ENCODE data around the gene COX6B1.
A peak's percentile ranks its signal among the peaks of the same experiment; 100 is the strongest.
"Not testable (repeated sequence)": the region's sequence is repeated elsewhere in the genome, so short reads cannot be mapped to it uniquely, and the experiment has no call there.

Gene COX6B1

GRCh38 chr19:35670686-35671085 is 22.6 kb downstream of the COX6B1 start:
- Histone ChIP-seq H2BK120ac (ENCODE audit: low read depth, low read length) (no peak overlapping the region), H3K18ac (ENCODE audit: low read length) (no peak overlapping the region)

GRCh38 chr19:35671818-35672217 is 23.7 kb downstream of the COX6B1 start:
- DNase-seq, result peak; percentile 31
- H3K27me3 ChIP-seq (ENCODE audit: insufficient read depth, low read length, poor library complexity), result no peaks in the 10 kb centered on the region
- H3K9ac ChIP-seq (ENCODE audit: low read length), result no peak overlapping the region
- H4K5ac ChIP-seq (ENCODE audit: low read length), result no peak overlapping the region
- H2BK15ac ChIP-seq (replicated peaks; ENCODE audit: low read depth), result no peak overlapping the region
- H3K4me3 ChIP-seq (ENCODE audit: low read length), result no peak overlapping the region
- no peak overlapping the region for H3K27ac ChIP-seq (ENCODE audit: low read depth, low read length)
- WGBS (ENCODE audit: extremely low coverage, insufficient coverage, low lambda C conversion rate), result no CpG with 5 or more reads among the region's 3 CpGs
- no peaks in the 10 kb centered on the region for H3K36me3 ChIP-seq (ENCODE audit: control insufficient read depth, insufficient read depth, low read length)
- no peaks in the 10 kb centered on the region for H3K79me1 ChIP-seq (ENCODE audit: low read length)
- no peak overlapping the region for H2BK5ac ChIP-seq (ENCODE audit: low read length)
- H2BK120ac ChIP-seq (ENCODE audit: low read depth, low read length), result no peak overlapping the region
- H3K4me2 ChIP-seq (ENCODE audit: low read length), result no peak overlapping the region
- H3K4me1 ChIP-seq (ENCODE audit: control insufficient read depth, low read depth, low read length), result no peaks in the 10 kb centered on the region
- no peak overlapping the region for H2AK5ac ChIP-seq (ENCODE audit: low read length)
- H3K79me2 ChIP-seq (ENCODE audit: control insufficient read depth, insufficient read depth, low read length), result no peaks in the 10 kb centered on the region
- H3K56ac ChIP-seq (ENCODE audit: low read length), result no peak overlapping the region
- H3K18ac ChIP-seq (ENCODE audit: low read length), result no peak overlapping the region
- H3K23ac ChIP-seq (ENCODE audit: low read length), result no peak overlapping the region
- H4K8ac ChIP-seq (ENCODE audit: low read depth, low read length), result no peak overlapping the region
- H3K4ac ChIP-seq (ENCODE audit: low read depth, low read length), result no peak overlapping the region

More at GRCh38 chr19:35670686-35671085, 22.6 kb downstream of the COX6B1 start:
- Histone ChIP-seq H3K79me1 (ENCODE audit: low read length) (no peaks in the 10 kb centered on the region), H3K79me2 (ENCODE audit: control insufficient read depth, insufficient read depth, low read length) (no peaks in the 10 kb centered on the region), H4K8ac (ENCODE audit: low read depth, low read length) (no peak overlapping the region), H2BK5ac (ENCODE audit: low read length) (no peak overlapping the region), H2BK15ac (replicated peaks; ENCODE audit: low read depth) (no peak overlapping the region), H3K4me3 (ENCODE audit: low read length) (no peak overlapping the region), H3K9ac (ENCODE audit: low read length) (no peak overlapping the region), H3K27me3 (ENCODE audit: insufficient read depth, low read length, poor library complexity) (no peaks in the 10 kb centered on the region), H4K5ac (ENCODE audit: low read length) (no peak overlapping the region), H3K27ac (ENCODE audit: low read depth, low read length) (no peak overlapping the region), H3K4me2 (ENCODE audit: low read length) (no peak overlapping the region), H3K4me1 (ENCODE audit: control insufficient read depth, low read depth, low read length) (no peaks in the 10 kb centered on the region), H2AK5ac (ENCODE audit: low read length) (no peak overlapping the region), H3K36me3 (ENCODE audit: control insufficient read depth, insufficient read depth, low read length) (no peaks in the 10 kb centered on the region), H3K23ac (ENCODE audit: low read length) (no peak overlapping the region), H3K56ac (ENCODE audit: low read length) (no peak overlapping the region), H3K4ac (ENCODE audit: low read depth, low read length) (no peak overlapping the region)
- WGBS (ENCODE audit: extremely low coverage, insufficient coverage, low lambda C conversion rate), result no CpG with 5 or more reads among the region's 1 CpG
- DNase-seq, result no peak

DNA sequence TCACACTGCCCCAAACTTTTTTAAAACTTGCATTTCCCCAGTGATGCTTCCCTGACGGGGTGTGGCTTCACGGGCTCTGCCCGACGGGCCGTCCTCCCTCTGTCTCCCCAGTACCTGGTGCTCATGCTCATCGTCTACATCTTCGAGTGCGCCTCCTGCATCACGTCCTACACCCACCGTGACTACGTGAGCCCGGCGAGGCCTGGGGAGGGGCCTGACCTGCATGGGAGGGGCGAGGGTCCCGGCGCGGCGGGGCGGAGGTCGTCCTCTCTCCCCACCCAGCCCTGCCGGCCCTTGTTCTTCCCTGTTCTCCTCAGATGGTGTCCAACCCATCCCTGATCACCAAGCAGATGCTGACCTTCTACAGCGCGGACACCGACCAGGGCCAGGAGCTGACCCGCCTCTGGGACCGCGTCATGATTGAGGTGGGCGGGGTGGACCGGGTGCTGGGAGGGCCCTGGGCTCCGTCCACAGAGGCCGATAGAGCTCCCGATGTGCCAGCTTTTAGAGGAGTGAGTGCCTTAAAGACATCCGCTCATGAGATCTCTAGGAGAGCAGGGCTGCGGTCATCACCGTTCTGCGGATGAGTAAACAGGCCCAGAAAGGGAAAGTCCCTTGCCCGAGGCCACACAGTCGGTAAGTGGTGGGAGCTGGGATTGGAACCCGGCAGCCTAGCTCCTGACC is 25.1 kb downstream of the COX6B1 start:
- Histone ChIP-seq H3K18ac (ENCODE audit: low read length) (no peak overlapping the region), H2BK15ac (replicated peaks; ENCODE audit: low read depth) (no peak overlapping the region), H3K9ac (ENCODE audit: low read length) (peak overlapping the region; percentile 57), H3K27ac (ENCODE audit: low read depth, low read length) (no peak overlapping the region), H3K56ac (ENCODE audit: low read length) (peak overlapping the region; percentile 73), H3K27me3 (ENCODE audit: insufficient read depth, low read length, poor library complexity) (no peaks in the 10 kb centered on the region), H4K5ac (ENCODE audit: low read length) (no peak overlapping the region), H2AK5ac (ENCODE audit: low read length) (no peak overlapping the region), H4K8ac (ENCODE audit: low read depth, low read length) (no peak overlapping the region), H3K79me2 (ENCODE audit: control insufficient read depth, insufficient read depth, low read length) (no peaks in the 10 kb centered on the region), H3K4ac (ENCODE audit: low read depth, low read length) (no peak overlapping the region), H3K4me1 (ENCODE audit: control insufficient read depth, low read depth, low read length) (no peaks in the 10 kb centered on the region), H3K23ac (ENCODE audit: low read length) (no peak overlapping the region), H3K79me1 (ENCODE audit: low read length) (no peaks in the 10 kb centered on the region), H3K4me3 (ENCODE audit: low read length) (peak overlapping the region; percentile 31), H2BK5ac (ENCODE audit: low read length) (no peak overlapping the region), H3K36me3 (ENCODE audit: control insufficient read depth, insufficient read depth, low read length) (no peaks in the 10 kb centered on the region), H2BK120ac (ENCODE audit: low read depth, low read length) (no peak overlapping the region), H3K4me2 (ENCODE audit: low read length) (peak overlapping the region; percentile 56)
- DNase-seq, result peak; percentile 65
- no CpG with 5 or more reads among the region's 39 CpGs for whole genome bisulfite sequencing (ENCODE audit: extremely low coverage, insufficient coverage, low lambda C conversion rate)

DNA sequence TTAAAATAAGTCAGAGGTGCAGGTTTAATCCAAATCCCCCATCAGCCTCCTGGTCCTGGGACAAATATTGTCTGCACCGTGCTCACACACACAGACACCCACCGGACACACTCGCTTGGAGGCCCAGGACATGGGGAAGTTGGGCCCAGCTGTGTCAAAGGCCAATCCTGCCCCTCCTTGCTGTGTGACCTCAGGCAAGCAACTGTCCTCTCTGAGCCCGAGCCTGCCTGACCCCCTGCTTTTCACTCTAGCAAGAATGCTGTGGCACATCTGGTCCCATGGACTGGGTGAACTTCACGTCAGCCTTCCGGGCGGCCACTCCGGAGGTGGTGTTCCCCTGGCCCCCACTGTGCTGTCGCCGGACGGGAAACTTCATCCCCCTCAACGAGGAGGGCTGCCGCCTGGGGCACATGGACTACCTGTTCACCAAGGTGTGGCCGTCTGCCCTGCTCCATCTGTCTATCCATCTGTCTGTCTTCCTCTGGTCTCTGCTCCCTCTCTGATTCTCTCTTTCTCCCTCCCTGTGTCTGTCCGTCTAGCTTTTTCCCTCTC is 27.5 kb downstream of the COX6B1 start:
- no peaks in the 10 kb centered on the region for H3K79me2 ChIP-seq (ENCODE audit: control insufficient read depth, insufficient read depth, low read length)
- no peak overlapping the region for H2AK5ac ChIP-seq (ENCODE audit: low read length)
- no peak overlapping the region for H3K56ac ChIP-seq (ENCODE audit: low read length)
- no peak overlapping the region for H2BK120ac ChIP-seq (ENCODE audit: low read depth, low read length)
- H3K4ac ChIP-seq (ENCODE audit: low read depth, low read length), result no peak overlapping the region
- no peaks in the 10 kb centered on the region for H3K27me3 ChIP-seq (ENCODE audit: insufficient read depth, low read length, poor library complexity)
- H3K4me3 ChIP-seq (ENCODE audit: low read length), result no peak overlapping the region
- no peak overlapping the region for H4K8ac ChIP-seq (ENCODE audit: low read depth, low read length)
- H3K4me2 ChIP-seq (ENCODE audit: low read length), result no peak overlapping the region
- no peaks in the 10 kb centered on the region for H3K4me1 ChIP-seq (ENCODE audit: control insufficient read depth, low read depth, low read length)
- no peak overlapping the region for H2BK15ac ChIP-seq (replicated peaks; ENCODE audit: low read depth)
- H3K79me1 ChIP-seq (ENCODE audit: low read length), result no peaks in the 10 kb centered on the region
- H3K36me3 ChIP-seq (ENCODE audit: control insufficient read depth, insufficient read depth, low read length), result no peaks in the 10 kb centered on the region
- H4K5ac ChIP-seq (ENCODE audit: low read length), result no peak overlapping the region
- no peak overlapping the region for H3K18ac ChIP-seq (ENCODE audit: low read length)
- no peak overlapping the region for H3K23ac ChIP-seq (ENCODE audit: low read length)
- H3K27ac ChIP-seq (ENCODE audit: low read depth, low read length), result no peak overlapping the region
- no peak for DNase-seq
- no peak overlapping the region for H3K9ac ChIP-seq (ENCODE audit: low read length)
- no CpG with 5 or more reads among the region's 15 CpGs for WGBS (ENCODE audit: extremely low coverage, insufficient coverage, low lambda C conversion rate)
- H2BK5ac ChIP-seq (ENCODE audit: low read length), result no peak overlapping the region

GRCh38 chr19:35689836-35690235 is 41.7 kb downstream of the COX6B1 start:
- Histone ChIP-seq H3K9ac (ENCODE audit: low read length) (no peak overlapping the region), H3K4me3 (ENCODE audit: low read length) (no peak overlapping the region), H2BK5ac (ENCODE audit: low read length) (no peak overlapping the region), H2AK5ac (ENCODE audit: low read length) (no peak overlapping the region), H3K36me3 (ENCODE audit: control insufficient read depth, insufficient read depth, low read length) (no peaks in the 10 kb centered on the region), H2BK15ac (replicated peaks; ENCODE audit: low read depth) (no peak overlapping the region), H3K56ac (ENCODE audit: low read length) (no peak overlapping the region), H3K79me2 (ENCODE audit: control insufficient read depth, insufficient read depth, low read length) (no peaks in the 10 kb centered on the region), H3K18ac (ENCODE audit: low read length) (no peak overlapping the region), H3K79me1 (ENCODE audit: low read length) (no peaks in the 10 kb centered on the region), H4K5ac (ENCODE audit: low read length) (no peak overlapping the region), H3K27ac (ENCODE audit: low read depth, low read length) (no peak overlapping the region), H4K8ac (ENCODE audit: low read depth, low read length) (no peak overlapping the region), H3K4ac (ENCODE audit: low read depth, low read length) (no peak overlapping the region), H3K27me3 (ENCODE audit: insufficient read depth, low read length, poor library complexity) (no peaks in the 10 kb centered on the region), H3K4me1 (ENCODE audit: control insufficient read depth, low read depth, low read length) (no peaks in the 10 kb centered on the region), H3K23ac (ENCODE audit: low read length) (no peak overlapping the region), H2BK120ac (ENCODE audit: low read depth, low read length) (no peak overlapping the region), H3K4me2 (ENCODE audit: low read length) (no peak overlapping the region)
- DNase-seq, result no peak
- WGBS (ENCODE audit: extremely low coverage, insufficient coverage, low lambda C conversion rate), result no CpG with 5 or more reads among the region's 4 CpGs

- H2AK5ac ChIP-seq (ENCODE audit: low read length); H3K4me1 ChIP-seq (ENCODE audit: control insufficient read depth, low read depth, low read length); H4K5ac ChIP-seq (ENCODE audit: low read length); H3K23ac ChIP-seq (ENCODE audit: low read length); H3K9ac ChIP-seq (ENCODE audit: low read length); H3K4ac ChIP-seq (ENCODE audit: low read depth, low read length); H3K18ac ChIP-seq (ENCODE audit: low read length); H3K4me3 ChIP-seq (ENCODE audit: low read length); H3K79me2 ChIP-seq (ENCODE audit: control insufficient read depth, insufficient read depth, low read length); H2BK5ac ChIP-seq (ENCODE audit: low read length); H2BK120ac ChIP-seq (ENCODE audit: low read depth, low read length); H3K79me1 ChIP-seq (ENCODE audit: low read length); H3K27me3 ChIP-seq (ENCODE audit: insufficient read depth, low read length, poor library complexity); H2BK15ac ChIP-seq (replicated peaks; ENCODE audit: low read depth); H4K8ac ChIP-seq (ENCODE audit: low read depth, low read length); DNase-seq; H3K56ac ChIP-seq (ENCODE audit: low read length); H3K27ac ChIP-seq (ENCODE audit: low read depth, low read length); H3K36me3 ChIP-seq (ENCODE audit: control insufficient read depth, insufficient read depth, low read length); H3K4me2 ChIP-seq (ENCODE audit: low read length): not testable (repeated sequence)
- no CpG with 5 or more reads among the region's 37 CpGs for WGBS (ENCODE audit: extremely low coverage, insufficient coverage, low lambda C conversion rate)
These were observed 43.0 kb downstream of the COX6B1 start for GRCh38 chr19:35691106-35691505.
